ENCODE data around the gene NDUFAF4. TPM values are rescaled to one million over a fixed set of nuclear protein-coding genes. Genes with fewer than 3 reads are reported as not detected.
A peak's percentile ranks its signal among the peaks of the same experiment; 100 is the strongest.

The NDUFAF4 gene
- total RNA-seq, 6 donors from 2014 or later, result 12.3 to 24.5 (median 17.4) TPM

DNA sequence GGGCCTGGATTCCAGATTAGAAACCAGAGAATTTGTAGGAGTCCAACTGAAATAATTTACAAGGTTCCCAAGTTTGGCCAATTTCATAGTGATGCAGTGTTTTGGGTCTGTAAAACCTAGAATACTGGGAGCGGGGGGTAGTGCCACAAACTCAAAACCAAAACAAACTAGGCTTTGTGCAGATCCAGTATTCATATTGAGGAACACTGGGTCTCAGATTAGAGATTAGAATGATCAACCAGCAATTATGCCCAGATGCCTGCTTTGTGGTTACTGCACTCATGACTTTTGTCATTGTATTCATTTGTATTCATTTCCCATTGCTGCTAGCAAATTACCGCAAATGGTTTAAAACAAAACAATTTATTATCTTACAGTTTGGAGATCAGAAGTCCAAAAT lies 3.2 kb upstream of the NDUFAF4 start:
- WGBS, 2 donors, result 95 to 96% methylated on average over 2 of the region's 2 CpGs
- Histone ChIP-seq H3K27me3 (peaks cover 0 to 4% (median 0%) of the 10 kb centered on the region in 4 donors), H3K9me3 (no peaks in the 10 kb centered on the region), H3K4me1 (peaks cover 18 to 30% (median 21%) of the 10 kb centered on the region in 4 donors), H3K27ac (no peak overlapping the region), H3K4me3 (no peak overlapping the region), H3K36me3 (peaks cover 0 to 1% (median 0%) of the 10 kb centered on the region in 4 donors)
- ATAC-seq (ENCODE audit: low FRiP score in 2 of 2) (no peak), DNase-seq (no peak)
- TF ChIP-seq POLR2A (IDR thresholded peaks at IDR 0.05), result no peak
- TF ChIP-seq EP300 (IDR thresholded peaks at IDR 0.05), result no peak
- no peak for TF ChIP-seq POLR2AphosphoS5 (IDR thresholded peaks at IDR 0.05)
- TF ChIP-seq, protein P1, sequence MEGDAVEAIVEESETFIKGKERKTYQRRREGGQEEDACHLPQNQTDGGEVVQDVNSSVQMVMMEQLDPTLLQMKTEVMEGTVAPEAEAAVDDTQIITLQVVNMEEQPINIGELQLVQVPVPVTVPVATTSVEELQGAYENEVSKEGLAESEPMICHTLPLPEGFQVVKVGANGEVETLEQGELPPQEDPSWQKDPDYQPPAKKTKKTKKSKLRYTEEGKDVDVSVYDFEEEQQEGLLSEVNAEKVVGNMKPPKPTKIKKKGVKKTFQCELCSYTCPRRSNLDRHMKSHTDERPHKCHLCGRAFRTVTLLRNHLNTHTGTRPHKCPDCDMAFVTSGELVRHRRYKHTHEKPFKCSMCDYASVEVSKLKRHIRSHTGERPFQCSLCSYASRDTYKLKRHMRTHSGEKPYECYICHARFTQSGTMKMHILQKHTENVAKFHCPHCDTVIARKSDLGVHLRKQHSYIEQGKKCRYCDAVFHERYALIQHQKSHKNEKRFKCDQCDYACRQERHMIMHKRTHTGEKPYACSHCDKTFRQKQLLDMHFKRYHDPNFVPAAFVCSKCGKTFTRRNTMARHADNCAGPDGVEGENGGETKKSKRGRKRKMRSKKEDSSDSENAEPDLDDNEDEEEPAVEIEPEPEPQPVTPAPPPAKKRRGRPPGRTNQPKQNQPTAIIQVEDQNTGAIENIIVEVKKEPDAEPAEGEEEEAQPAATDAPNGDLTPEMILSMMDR (IDR thresholded peaks at IDR 0.05), result no peak

DNA sequence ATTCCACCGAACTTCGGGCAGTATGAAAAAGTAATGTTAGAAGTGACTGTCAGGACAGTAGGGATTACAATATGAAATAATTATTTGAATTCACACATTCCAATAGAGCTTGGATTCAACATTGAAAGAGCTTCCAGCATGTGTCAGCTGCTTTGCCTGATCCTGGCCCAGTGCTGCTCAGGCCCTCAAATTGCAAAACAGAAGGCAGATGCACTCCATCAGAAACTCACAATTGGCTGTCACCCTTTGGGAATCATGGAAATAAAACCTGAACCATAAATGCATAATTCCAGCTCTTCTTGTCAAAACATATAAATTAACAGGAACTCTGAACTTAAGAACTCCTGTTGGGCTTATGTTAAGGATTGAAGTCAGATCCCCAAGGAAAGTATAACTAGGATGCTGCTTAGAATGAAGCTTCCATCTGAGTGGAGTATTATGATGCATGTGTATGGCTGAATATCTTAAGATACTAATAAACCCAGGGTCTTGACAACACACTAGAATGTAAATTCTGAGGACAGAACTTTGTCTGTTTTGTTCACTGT lies 1.8 kb upstream of the NDUFAF4 start:
- DNase-seq, result no peak
- no peaks in the 10 kb centered on the region for H3K9me3 ChIP-seq
- no peak overlapping the region for H3K4me3 ChIP-seq
- no peak for TF ChIP-seq EP300 (IDR thresholded peaks at IDR 0.05)
- no peak for TF ChIP-seq POLR2A (IDR thresholded peaks at IDR 0.05)
- TF ChIP-seq, protein P1 (IDR thresholded peaks at IDR 0.05), result no peak
- TF ChIP-seq POLR2AphosphoS5 (IDR thresholded peaks at IDR 0.05), result no peak
- peaks cover 20 to 34% (median 25%) of the 10 kb centered on the region in 4 donors for H3K4me1 ChIP-seq
- no peak for ATAC-seq (ENCODE audit: low FRiP score in 2 of 2)
- H3K27ac ChIP-seq, result peak overlapping the region in 1 of 4 donors; percentile 93
- peaks cover 0 to 4% (median 0%) of the 10 kb centered on the region in 4 donors for H3K27me3 ChIP-seq
- WGBS, 2 donors, result 81 to 85% methylated on average over 2 of the region's 2 CpGs
- peaks cover 0 to 11% (median 2%) of the 10 kb centered on the region in 4 donors for H3K36me3 ChIP-seq

DNA sequence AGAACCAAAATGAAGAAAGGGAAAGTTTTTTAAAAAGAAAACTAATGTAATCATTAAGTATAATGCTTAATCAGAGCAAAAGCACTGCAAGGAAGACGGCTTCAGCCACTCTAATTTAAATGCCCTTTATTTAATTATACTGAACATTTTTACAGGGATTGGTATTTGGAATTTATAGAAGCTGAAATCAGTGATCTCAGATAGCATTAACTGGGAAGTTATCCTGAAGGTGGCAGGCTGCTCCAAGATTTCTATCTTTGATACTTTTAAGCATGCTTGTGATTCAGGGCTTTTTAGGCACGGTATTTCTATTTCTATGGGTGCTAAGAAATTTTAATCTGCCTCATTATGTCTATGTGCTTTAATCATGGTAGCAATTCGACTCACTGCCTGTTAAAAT lies 1.3 kb upstream of the NDUFAF4 start:
- Histone ChIP-seq H3K36me3 (peaks cover 0 to 15% (median 5%) of the 10 kb centered on the region in 4 donors), H3K4me1 (peaks cover 20 to 34% (median 25%) of the 10 kb centered on the region in 4 donors), H3K27me3 (peaks cover 0 to 4% (median 0%) of the 10 kb centered on the region in 4 donors), H3K4me3 (peak overlapping the region in 2 of 4 donors; percentile 91 to 94), H3K9me3 (no peaks in the 10 kb centered on the region), H3K27ac (peak overlapping the region in 3 of 4 donors; percentile 87 to 93 (median 93))
- TF ChIP-seq EP300 (IDR thresholded peaks at IDR 0.05) (no peak), POLR2AphosphoS5 (IDR thresholded peaks at IDR 0.05) (no peak), POLR2A (IDR thresholded peaks at IDR 0.05) (no peak)
- TF ChIP-seq, protein P1 (IDR thresholded peaks at IDR 0.05), result peak in 2 of 6 experiments; percentile 17 to 49
- DNase-seq (peak in 1 of 2 donors; percentile 25), ATAC-seq (ENCODE audit: low FRiP score in 2 of 2) (no peak)
- WGBS, 2 donors, result 19 to 20% methylated on average over 3 of the region's 3 CpGs

DNA sequence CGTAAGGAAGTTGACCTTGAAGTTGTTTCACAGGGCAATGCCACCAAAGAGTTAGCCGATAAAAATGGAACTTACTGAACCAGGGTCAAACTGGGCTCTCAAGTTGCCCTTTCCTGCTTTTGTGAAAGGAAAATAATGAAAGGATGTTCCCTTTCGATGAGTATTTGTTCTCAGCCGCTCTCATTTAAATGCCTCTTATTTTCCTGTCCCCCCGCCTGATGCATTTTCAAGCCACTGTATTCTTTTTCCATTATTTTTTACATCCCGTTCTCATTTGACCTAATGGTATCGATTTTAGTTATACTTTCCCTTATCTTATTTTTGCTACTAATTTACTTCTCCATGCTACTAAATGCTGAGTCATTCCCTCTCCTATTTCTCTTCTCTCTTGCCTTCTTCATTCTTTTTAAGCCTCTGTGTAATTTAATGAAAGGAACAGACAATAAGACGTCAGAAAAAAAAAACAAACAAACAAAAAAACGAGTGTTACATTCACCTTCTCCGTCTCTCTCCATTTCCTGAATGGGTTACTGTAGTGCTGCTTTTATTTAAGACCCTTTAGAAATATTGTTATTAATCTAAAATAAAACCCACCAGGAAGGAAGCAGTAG lies 655 bp upstream of the NDUFAF4 start:
- Histone ChIP-seq H3K4me1 (peaks cover 20 to 34% (median 25%) of the 10 kb centered on the region in 4 donors), H3K4me3 (peak overlapping the region; percentile 88 to 94 (median 92)), H3K9me3 (no peaks in the 10 kb centered on the region), H3K27me3 (peaks cover 0 to 4% (median 0%) of the 10 kb centered on the region in 4 donors), H3K36me3 (peaks cover 2 to 22% (median 7%) of the 10 kb centered on the region in 4 donors), H3K27ac (peak overlapping the region; percentile 87 to 93 (median 92))
- WGBS, 2 donors, result 1 to 2% methylated on average over 10 of the region's 10 CpGs
- DNase-seq (no peak), ATAC-seq (ENCODE audit: low FRiP score in 2 of 2) (no peak)
- TF ChIP-seq EP300 (IDR thresholded peaks at IDR 0.05), result no peak
- no peak for TF ChIP-seq POLR2A (IDR thresholded peaks at IDR 0.05)
- TF ChIP-seq, protein P1 (IDR thresholded peaks at IDR 0.05), result no peak
- TF ChIP-seq POLR2AphosphoS5 (IDR thresholded peaks at IDR 0.05), result no peak
